ENCODE results near the gene MAP3K6. TPM values are rescaled to one million over a fixed set of nuclear protein-coding genes. Genes with fewer than 3 reads are reported as not detected.

The MAP3K6 gene
- total RNA-seq, 1 donor from 2014 or later, result 149 TPM

- TF ChIP-seq POLR2AphosphoS5 (IDR thresholded peaks at IDR 0.05; ENCODE audit: insufficient read depth in 1 of 2, low read depth in 1 of 2), result no peak
- TF ChIP-seq POLR2A (IDR thresholded peaks at IDR 0.05), result no peak
- TF ChIP-seq CTCF (IDR thresholded peaks at IDR 0.05), result no peak
- no peaks in the 10 kb centered on the region for H3K27me3 ChIP-seq
- H3K9me3 ChIP-seq, result no peaks in the 10 kb centered on the region
- no peak for DNase-seq (ENCODE audit: extremely low spot score in 2 of 2)
- no peaks in the 10 kb centered on the region for H3K36me3 ChIP-seq
- no peak overlapping the region for H3K4me3 ChIP-seq
- intact Hi-C loops (cut with DNase I), result no loop called here
- no peak overlapping the region for H3K27ac ChIP-seq
- H3K4me1 ChIP-seq, result no peaks in the 10 kb centered on the region
Observed at GRCh38 chr1:27314169-27314568, 52.6 kb downstream of the MAP3K6 start.

GRCh38 chr1:27307874-27308598, 58.7 kb downstream of the MAP3K6 start:
- Histone ChIP-seq H3K4me1 (no peaks in the 10 kb centered on the region), H3K4me3 (no peak overlapping the region), H3K9me3 (no peaks in the 10 kb centered on the region), H3K27ac (no peak overlapping the region), H3K36me3 (peaks cover 0 to 28% of the 10 kb centered on the region in 2 donors), H3K27me3 (no peaks in the 10 kb centered on the region)
- no peak for TF ChIP-seq POLR2AphosphoS5 (IDR thresholded peaks at IDR 0.05; ENCODE audit: insufficient read depth in 1 of 2, low read depth in 1 of 2)
- TF ChIP-seq CTCF (IDR thresholded peaks at IDR 0.05), result no peak
- TF ChIP-seq POLR2A (IDR thresholded peaks at IDR 0.05), result no peak
- no peak for DNase-seq (ENCODE audit: extremely low spot score in 2 of 2)
- intact Hi-C loops (cut with DNase I), result loop anchor here (10.0 kb wide), 2 partner anchors 297 to 357 kb away; partner anchors contain the start of gene AHDC1

GRCh38 chr1:27306892-27307761, 59.6 kb downstream of the MAP3K6 start:
- H3K27ac ChIP-seq, result no peak overlapping the region
- no peak for DNase-seq (ENCODE audit: extremely low spot score in 2 of 2)
- H3K27me3 ChIP-seq, result no peaks in the 10 kb centered on the region
- peaks cover 0 to 37% of the 10 kb centered on the region in 2 donors for H3K36me3 ChIP-seq
- no peaks in the 10 kb centered on the region for H3K4me1 ChIP-seq
- TF ChIP-seq POLR2AphosphoS5 (IDR thresholded peaks at IDR 0.05; ENCODE audit: insufficient read depth in 1 of 2, low read depth in 1 of 2) (no peak), CTCF (IDR thresholded peaks at IDR 0.05) (no peak), POLR2A (IDR thresholded peaks at IDR 0.05) (no peak)
- H3K4me3 ChIP-seq, result no peak overlapping the region
- intact Hi-C loops (cut with DNase I), result loop anchor here (10.0 kb wide), 2 partner anchors 298 to 358 kb away; partner anchors contain the start of gene AHDC1
- H3K9me3 ChIP-seq, result no peaks in the 10 kb centered on the region

DNA sequence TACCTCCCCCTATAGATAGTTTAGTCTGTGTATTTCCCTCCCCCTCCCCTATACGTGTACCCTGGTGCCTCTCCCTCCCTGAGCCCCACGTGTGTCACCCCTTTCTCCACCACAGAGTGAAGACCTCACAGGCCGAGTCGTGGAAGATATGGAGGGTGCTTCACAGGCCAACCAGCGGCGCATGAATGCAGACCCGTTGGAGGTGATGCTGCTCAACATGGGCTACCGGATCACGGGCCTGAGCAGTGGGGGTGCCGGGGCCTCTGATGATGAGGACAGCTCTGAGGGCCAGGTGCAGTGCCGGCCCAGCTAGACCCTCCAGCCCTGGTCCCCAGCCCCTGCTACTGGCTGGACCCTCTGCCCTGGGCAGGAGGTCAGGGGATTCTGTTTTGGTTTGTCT, 60.7 kb downstream of the MAP3K6 start:
- Histone ChIP-seq H3K4me1 (peaks cover 7% of the 10 kb centered on the region), H3K36me3 (peaks cover 0 to 43% of the 10 kb centered on the region in 2 donors), H3K27me3 (no peaks in the 10 kb centered on the region), H3K4me3 (no peak overlapping the region), H3K27ac (no peak overlapping the region), H3K9me3 (no peaks in the 10 kb centered on the region)
- no peak for DNase-seq (ENCODE audit: extremely low spot score in 2 of 2)
- no peak for TF ChIP-seq POLR2A (IDR thresholded peaks at IDR 0.05)
- no peak for TF ChIP-seq POLR2AphosphoS5 (IDR thresholded peaks at IDR 0.05; ENCODE audit: insufficient read depth in 1 of 2, low read depth in 1 of 2)
- no peak for TF ChIP-seq CTCF (IDR thresholded peaks at IDR 0.05)
- intact Hi-C loops (cut with DNase I), result loop anchor here (10.0 kb wide), 2 partner anchors 299 to 359 kb away; partner anchors contain the start of gene AHDC1

Small RNAs within 50 kb of the gene (small RNA-seq; reads per million reads assigned to genes)
- gene RNU6-48P, result not detected

Other genes starting within 250 kb of the MAP3K6 start
- gene SLC9A1, start 211.8 kb downstream of the MAP3K6 start, total RNA-seq, result 10.6 TPM
- gene WDTC1, start 132.3 kb downstream of the MAP3K6 start, total RNA-seq, result 28.2 TPM
- gene TMEM222, start 44.8 kb downstream of the MAP3K6 start, total RNA-seq, result 30.7 TPM
- 56.2 TPM for gene SYTL1, start 24.9 kb downstream of the MAP3K6 start, total RNA-seq
- 1.7 TPM for gene FCN3, start 7.9 kb upstream of the MAP3K6 start, total RNA-seq
- 7.6 TPM for gene CD164L2, start 16.4 kb upstream of the MAP3K6 start, total RNA-seq
- 0.74 TPM for gene GPR3, start 25.7 kb upstream of the MAP3K6 start, total RNA-seq
- 58.9 TPM for gene WASF2, start 123.2 kb upstream of the MAP3K6 start, total RNA-seq
- gene AHDC1, start 237.2 kb upstream of the MAP3K6 start, total RNA-seq, result 62.4 TPM

Measured in vagina (tissue), 2 donors.